SKM-1 treated with dmso at 0.1 percent for 144 hours (cell line): ENCODE measurements around the gene ATF6B.
"Not testable (repeated sequence)": the region's sequence is repeated elsewhere in the genome, so short reads cannot be mapped to it uniquely, and the experiment has no call there.

Experiments
- DNase-seq: peaks from one replicate; lab custom pipeline; 2025; ENCODE audit not compliant: unreplicated experiment; lab: John Stamatoyannopoulos, UW

The ATF6B gene

DNA sequence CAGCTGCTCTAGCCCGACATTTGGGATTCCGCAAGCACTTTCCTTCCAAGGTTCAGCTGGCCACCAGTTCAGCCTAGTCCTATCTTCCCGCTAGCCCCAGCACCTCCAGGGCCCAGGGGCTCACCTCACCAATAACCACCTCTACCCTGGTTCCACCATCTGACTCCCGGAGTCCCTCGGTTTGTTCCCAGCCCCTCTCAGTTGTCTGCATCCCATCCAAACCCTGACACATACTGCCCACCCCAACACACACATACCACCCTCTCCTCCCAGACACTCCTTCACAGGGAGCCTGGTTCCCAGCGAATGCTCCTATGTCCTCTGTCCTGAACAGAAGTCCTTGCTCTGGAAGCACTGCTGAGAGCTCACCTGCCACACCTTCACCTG lies 19.3 kb downstream of the ATF6B start:
- DNase-seq = no peak

DNA sequence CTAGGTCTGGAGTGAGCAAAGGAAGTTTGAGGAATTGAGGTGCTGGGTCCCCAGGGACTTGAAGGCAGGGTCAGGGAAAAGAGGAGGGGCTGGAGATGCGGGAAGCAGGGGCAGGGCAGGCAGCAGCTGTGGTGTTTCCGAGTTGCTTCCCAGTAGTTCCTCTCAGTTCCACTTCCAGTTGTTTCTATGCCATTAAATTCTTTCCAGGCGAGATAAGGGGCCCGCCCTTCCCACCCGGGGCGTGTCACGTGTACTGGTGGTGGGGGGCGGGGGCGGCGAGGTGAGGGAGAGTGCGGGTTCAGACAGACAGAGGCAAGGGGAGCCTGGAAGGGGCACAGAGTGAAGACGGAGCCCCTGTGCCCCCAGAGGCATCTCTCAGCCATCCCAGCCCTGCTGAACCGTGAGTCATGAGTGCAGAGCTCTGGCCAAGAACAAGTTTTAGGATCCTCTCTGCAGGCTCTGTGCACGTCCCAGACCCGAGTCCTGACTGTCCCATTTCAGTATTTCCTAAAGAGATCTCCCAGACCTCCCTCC lies 19.9 kb downstream of the ATF6B start:
- no peak for DNase-seq

DNA sequence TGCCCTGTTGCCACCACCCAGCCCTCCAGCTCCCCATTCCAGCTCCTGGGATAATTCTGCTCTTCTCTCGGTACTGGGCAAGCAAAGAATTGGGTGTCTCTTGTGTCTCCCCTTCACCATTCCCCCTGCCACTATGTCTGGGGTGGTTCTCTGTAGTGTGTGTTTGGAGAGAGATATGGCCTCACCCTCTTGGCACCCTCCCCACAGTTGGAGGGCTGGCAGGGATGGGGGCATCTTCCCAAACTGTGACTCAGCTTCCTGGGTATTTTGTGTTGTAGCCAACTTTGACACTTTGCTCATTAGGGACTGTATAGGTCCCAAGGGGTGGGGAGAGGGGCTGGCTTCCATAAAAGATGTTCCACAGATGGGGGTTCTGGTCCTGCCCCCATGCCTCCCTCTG lies 20.6 kb downstream of the ATF6B start:
- no peak for DNase-seq

DNA sequence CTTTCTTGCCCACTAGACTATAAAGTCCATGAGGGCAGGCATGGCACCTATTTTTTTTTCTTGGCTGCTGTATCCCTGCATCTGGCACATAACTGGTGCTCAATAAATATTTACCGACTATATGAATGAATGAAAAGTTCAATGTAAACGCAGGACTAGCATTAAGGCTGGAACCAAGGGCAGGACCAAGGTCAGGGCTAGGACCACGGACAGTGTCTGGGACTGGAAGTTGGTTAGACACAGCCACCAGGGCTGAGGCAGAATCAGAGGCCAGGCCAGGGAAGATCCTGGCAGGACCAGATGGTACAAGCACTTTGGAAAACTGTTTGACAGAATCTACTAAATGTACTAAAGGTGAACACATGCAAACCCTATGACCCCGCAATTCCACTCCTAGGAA lies 22.6 kb downstream of the ATF6B start:
- no peak for DNase-seq

DNA sequence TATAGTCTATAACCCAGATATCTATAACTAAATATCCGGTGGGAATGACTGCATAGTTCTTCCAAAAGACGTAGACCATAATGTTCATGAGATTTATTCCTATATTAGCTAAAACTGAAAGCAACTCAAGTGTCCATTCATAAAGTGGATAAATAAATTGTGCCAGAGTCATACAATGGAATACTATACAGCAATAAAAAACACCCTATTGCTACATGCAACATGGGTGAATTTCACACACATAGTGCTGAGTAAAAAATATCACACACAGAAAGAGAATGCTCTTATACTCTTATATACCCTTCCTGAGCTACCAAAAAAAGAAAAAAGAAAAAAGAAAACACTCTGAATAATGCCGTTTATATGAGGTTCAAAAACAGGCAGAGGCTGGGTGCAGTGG lies 25.8 kb downstream of the ATF6B start:
- no peak for DNase-seq

DNA sequence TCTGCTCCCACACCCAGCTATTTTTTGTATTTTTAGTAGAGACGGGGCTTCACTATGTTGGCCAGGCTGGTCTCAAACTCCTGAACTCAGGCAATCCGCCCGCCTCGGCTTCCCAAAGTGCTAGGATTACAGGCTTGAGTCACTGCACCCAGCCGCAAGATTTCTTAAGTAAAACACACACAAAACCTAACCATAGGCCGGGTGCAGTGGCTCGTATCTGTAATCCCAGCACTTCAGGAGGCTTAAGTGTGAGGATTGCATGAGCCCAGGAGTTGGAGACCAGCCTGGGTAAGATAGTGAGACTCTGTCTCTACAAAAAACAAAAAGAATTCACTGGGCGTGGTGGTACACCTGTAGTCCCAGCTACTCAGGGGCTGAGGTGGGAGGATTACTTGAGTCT lies 27.8 kb downstream of the ATF6B start:
- DNase-seq = not testable (repeated sequence)

DNA sequence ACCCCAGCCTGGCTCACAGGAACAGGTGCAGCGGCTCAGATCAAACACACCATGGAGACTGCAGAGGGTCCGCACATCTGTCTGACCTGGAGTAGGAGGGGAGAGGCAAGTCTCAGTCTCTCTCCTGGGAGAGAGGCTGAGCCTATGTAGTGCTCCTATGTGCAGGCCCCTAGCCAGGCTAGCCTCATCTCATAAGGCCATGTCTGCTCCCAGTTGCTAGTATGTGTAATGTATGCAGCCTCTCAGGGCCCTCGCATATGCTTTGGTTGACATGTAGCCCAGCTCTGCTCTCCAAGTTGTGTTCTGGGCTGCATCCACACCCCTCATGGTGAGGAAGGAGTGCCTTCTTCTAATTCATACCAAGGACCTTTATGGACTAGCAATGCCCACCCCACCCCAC lies 30.7 kb downstream of the ATF6B start:
- no peak for DNase-seq

DNA sequence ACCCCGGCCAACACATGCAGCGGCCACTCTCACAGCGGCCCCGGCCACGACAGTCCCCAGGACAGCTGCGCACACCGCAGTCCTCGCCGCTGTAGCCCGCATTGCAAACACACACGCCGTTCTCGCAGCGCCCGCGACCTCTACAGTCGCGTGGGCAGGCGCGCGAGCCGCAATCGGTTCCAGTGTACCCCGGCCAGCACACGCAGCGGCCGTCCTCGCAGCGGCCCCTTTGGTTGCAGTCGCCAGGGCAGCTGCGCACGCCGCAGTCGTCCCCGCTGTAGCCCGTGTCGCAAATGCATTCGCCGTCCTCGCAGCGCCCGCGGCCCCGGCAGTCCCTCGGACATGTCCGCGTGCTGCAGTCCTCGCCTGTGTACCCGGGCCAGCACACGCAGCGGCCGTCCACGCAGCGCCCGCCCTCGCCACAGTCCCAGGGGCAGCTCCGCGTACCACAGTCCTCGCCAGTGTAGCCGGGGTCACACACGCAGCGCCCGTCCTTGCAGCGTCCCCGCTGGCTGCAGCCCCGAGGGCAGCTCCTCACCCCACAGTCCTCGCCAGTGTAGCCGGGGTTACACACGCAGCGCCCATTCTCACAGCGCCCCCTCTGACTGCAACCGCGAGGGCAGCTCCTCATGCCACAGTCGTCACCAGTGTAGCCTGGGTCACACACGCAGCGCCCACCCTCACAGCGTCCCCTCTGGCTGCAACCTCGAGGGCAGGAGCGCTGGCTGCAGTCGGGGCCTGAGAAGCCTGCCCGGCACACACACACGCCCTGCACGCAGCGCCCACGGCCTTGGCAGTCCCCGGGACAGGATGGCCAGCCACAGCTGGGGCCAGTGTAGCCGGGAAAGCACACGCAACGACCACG lies 31.4 kb downstream of the ATF6B start:
- no peak for DNase-seq

DNA sequence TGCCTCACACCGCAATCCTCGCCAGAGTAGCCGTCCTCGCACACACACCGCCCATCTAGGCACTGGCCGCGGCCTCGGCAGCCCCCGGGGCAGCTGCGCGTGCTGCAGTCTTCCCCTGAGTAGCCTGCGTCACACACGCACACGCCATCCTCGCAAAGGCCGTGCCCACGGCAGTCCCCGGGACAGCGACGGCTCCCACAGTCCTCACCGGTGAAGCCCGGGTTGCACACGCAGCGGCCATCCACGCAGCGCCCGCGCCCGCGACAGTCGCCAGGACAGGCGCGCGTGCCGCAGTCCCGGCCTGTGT lies 32.0 kb downstream of the ATF6B start:
- no peak for DNase-seq

DNA sequence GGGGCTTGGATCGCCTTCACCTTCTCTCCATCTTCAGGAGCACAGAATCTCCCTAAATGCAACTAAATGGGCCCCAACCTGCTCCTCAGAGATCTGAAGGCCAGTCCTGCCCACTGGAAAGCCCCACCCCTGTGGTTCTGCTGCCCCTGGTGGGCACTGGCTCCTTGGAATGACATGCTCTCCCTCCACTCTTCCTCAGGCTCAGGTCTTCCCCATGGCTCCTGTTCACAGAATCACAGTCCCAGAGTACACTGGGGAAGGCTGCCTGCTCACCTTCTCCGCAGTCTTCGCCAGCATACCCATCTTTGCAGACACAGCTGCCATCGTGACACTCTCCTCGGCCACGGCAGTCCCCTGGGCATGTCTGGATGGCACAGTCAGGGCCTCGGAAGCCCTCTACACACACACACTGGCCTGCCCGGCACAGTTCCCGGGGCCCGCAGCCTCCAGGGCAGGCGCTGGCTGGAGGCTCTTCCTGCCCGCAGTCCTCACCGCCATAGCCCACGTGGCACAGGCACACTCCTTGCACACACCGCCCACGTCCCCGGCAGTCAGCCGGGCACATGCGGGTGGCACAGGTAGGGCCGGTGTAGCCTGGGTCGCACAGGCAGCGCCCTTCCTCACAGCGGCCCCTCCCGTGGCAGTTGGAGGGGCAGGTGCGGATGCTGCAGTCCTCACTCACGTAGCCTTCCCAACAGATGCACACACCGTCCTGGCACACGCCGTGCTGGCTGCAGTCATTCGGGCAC lies 32.5 kb downstream of the ATF6B start:
- no peak for DNase-seq

DNA sequence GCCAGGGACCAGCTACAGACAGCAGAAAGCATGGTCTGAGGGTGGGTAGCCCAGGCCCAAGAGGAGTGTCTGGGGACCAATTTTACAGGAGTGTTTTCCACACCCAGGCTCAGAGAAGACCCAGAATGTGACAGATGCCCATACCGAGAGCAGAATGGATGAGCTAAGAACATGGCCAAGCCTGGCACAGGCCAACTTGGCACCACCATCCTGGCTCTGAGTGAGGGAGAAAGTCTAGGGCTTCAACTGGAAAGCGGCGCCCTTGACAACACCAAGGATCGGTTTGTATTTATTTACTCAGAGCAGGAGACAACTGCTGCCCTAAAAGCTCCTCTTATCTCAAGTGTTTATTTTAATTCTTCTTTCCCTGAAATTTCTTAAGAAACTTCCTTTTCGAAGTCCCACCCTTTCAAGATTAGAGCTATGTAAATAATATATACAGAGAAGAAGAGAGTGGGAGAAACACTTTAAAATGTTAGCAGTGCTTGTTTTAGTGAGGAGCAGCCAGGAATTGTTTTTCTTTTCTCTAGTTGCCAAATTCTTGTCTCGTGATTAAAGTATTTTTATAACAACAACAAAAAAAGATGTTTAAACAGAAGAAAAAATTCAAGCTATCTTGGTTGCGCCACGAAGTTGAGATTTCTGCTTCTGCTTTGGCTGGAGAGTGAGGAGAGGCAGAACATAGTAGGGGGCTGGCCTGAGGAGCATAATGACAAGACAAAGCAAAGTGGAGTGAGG lies 35.1 kb downstream of the ATF6B start:
- DNase-seq = no peak

DNA sequence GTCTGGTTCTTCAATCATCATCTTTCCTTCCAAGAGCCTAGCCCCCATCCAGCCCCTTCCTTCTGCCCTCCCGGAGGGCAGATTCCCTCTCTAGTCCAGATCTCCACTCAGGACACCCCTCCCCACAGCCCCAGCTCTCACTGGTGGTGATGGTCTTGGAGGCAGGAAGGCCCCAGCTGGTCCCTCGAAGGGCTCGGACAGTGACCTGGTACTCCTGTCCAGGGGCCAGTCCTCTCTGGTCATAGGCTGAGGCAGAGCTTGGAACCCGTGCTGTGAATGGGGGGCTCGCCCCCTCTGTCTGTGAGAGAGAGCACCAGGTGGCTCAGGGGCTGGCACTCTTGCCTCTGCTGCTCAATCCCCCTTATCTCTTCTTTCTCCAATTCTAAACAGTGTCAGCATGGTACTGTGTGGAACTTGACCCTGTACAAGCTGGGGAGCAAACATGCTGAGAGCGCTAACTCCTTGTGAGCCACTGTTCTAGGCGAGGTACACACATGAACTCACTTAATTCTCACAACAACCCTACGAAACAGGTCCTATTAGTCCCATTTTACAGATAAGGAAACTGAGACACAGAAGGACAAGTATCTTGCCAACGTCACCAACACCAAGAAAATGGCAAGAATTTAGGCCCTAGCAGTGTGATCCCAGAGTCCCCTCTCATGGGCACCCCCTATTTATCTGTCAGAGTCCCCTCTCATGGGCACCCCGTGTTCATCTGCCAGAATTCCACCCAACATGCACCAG lies 38.8 kb downstream of the ATF6B start:
- DNase-seq = no peak

DNA sequence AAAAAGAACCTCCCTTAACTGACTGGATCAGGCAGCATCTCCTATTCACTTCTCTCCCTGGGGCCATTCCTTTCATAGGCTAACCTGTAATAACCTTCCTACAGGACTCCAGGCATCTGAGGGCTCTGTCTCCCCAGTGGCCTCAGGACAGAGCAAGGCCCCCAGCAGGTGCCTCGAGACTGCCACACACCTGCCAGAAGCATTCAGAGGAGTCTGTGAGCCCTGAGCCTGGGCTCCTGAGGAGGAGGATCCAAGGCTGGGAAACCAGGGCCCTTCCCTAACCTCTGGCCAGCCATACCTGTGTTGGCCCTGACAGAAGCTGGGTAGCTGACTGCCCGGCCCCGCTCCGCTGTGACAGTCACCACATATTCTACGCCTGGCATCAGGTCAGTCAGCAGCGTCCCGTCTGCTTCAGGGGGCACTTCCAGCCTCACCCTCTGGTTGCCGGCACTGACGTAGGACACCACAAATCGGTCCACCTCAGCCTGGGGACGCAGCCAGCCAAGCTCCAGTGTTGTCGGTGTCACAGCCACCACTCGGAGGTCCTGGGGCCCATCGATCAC lies 39.5 kb downstream of the ATF6B start:
- DNase-seq = no peak

DNA sequence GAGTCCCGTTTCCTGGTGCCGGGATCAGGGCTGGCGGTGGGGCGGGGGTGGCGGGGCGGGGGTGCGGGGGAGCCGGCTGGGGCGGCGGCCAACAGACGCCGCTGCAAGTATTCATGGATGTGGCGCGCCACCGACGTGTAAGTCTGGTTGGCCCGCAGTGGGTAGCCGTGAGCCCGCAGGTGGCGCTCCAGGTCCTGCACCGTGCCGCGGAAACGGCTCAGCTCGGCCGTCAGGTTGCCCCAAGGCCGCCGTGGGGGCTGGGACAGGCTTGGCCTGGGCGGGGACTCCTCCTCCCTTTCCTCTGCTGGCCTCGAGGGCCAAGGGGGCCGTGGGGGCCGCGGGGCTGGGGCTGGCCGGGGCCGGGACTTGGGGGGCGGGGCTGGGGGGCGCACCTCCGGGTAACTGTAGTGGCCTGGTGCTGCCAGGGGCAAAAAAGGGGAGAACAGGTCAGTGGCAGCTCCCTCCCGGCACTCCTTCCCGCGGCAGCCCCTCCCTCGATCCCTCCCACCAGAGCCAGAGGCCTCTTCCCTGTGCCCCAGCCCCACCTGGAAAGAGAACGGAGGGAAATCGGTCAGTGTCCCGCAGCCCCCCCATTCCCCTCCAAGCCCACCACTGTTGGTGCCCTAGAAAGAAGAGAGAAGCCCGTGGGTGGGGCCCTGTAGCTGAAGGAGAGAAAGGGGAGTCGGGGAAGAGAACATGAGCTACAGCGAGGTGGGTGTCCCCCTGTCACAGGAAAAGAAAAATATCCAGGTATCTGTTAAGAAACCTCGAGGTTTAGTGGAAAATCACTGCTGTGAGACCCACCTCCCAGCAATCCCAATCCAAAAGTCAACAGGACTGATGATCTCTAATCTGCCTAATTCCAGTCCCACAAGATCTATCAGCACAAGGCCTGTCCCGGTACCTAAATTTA lies 40.2 kb downstream of the ATF6B start:
- DNase-seq = no peak

DNA sequence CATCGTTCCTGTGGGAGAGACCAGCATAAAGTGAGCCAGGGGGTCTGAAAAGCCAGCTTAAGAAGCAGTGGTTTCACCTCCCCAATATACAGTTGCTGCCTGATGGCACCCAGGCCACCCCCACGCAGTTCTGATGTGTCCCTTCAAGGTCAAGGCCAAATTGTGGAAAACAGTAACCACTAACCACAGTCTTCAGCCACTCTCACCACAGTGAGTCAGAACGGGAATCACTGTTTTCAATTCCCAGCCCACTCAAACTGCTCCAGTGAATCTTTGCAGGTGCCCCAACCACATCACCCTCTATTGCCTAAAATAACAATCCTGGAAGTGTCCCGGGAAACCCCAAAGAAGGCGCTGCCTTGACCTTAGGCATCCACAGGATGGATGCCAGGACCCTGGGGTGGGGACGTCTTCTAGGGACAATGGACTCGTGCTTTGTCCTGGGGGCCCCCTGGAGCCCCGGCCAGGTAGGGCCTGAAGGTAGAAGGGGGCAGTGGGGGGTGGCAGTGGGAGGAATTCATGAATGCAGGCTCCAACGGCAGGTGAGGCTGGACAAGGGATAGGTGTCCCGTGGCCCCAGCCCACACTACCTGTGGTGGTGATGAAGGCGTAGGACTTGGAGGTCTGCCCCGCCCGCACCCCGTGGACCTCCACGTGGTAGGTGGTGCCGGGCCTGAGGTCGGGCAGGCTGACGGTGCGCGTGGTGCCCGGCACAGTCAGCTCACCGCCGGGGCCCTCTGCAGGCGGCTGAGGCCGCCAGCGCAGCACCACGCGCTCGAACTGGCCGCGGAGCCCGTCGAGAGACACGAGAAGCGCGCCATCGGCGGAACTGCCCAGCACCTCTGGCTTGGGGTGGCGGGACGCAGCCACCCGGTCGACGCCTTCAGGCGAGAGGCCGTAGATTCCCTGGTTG lies 41.1 kb downstream of the ATF6B start:
- DNase-seq = no peak

DNA sequence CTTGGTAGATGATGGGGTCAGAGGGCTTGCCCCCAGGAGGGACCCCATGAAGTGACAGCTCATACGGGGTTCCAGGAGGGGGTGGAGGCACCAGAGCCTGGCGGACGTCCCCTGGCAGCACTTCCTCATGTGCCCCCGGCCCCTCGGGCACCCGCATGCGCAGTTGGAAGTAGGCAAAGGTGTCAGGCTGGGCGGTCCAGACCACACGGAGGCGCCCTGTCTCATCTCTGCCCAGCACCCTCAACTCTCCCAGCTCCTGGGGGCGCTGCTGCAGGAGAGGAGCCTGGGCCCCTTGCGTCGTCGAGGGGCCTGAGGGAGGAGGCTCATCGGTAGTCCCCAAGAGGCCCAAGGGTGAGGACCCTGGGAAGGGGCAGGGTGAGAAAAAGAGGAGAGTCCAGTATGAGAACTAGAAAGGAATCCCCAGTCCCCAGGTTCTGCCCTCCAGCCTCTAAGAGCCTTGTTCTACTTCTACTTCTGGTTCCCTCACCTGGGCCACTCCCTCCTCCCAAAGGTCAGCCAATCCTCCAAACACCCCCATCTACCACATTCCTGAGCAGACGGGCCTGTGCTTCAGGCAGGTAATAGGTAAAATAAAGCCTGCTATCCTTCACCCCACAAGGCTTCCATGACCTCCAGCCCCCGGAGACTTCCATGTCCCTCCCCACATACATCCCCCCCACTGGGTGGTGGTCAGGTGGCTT lies 42.1 kb downstream of the ATF6B start:
- no peak for DNase-seq

DNA sequence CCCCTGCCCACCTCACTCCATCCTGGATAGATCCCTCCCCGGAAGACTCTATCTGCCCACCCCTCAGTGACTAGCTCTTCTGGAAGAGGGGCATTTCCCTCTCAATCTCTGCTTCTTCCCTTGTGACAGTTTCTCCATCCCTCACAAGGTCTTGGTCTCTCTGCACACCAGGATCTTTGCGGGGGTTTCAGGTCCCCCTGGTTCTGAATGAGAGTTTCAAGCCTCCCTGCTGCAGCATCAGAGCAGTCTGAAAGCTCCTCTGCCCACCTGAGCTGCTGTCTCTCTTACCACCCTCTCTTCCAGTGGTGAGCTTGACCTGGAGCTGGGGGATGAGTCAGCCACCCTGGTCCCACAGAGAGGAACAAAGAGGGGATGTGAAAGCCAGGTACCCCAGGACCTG lies 43.3 kb downstream of the ATF6B start:
- no peak for DNase-seq
